Ishikawa (cell line): ENCODE measurements around the gene BTBD9.

Source experiments
- CEBPB ChIP-seq: IDR thresholded peaks from 2 replicates; pipeline ENCODE4 v1.6.1; 2012
- CREB1 ChIP-seq: IDR thresholded peaks from 2 replicates; pipeline ENCODE4 v1.6.1; 2012; ENCODE audit warnings: low read depth
- EGR1 ChIP-seq: IDR thresholded peaks from 2 replicates; pipeline ENCODE4 v1.6.1; 2012
- EP300 ChIP-seq: IDR thresholded peaks from 2 replicates; pipeline ENCODE4 v1.6.1; 2012; ENCODE audit warnings: borderline replicate concordance
- FOXM1 ChIP-seq: IDR thresholded peaks from 2 replicates; pipeline ENCODE4 v1.6.1; 2012; ENCODE audit warnings: low read depth, borderline replicate concordance
- MAX ChIP-seq: IDR thresholded peaks from 2 replicates; pipeline ENCODE4 v1.6.1; 2012
- NFIC ChIP-seq: IDR thresholded peaks from 2 replicates; pipeline ENCODE4 v1.6.1; 2012
- RAD21 ChIP-seq: IDR thresholded peaks from 2 replicates; pipeline ENCODE4 v1.6.1; 2012; ENCODE audit warnings: low read depth
- REST ChIP-seq: IDR thresholded peaks from 2 replicates; pipeline ENCODE4 v1.6.1; 2012; ENCODE audit warnings: low read depth, mild to moderate bottlenecking
- TAF1 ChIP-seq: IDR thresholded peaks from 2 replicates; pipeline ENCODE4 v1.6.1; 2012; ENCODE audit warnings: low read depth, mild to moderate bottlenecking
- TCF12 ChIP-seq: IDR thresholded peaks from 2 replicates; pipeline ENCODE4 v1.6.1; 2012; ENCODE audit warnings: low read depth
- TEAD4 ChIP-seq: IDR thresholded peaks from 2 replicates; pipeline ENCODE4 v1.6.1; 2012
- YY1 ChIP-seq: IDR thresholded peaks from 2 replicates; pipeline ENCODE4 v1.6.1; 2012; ENCODE audit warnings: low read depth
- ZBTB7A ChIP-seq: IDR thresholded peaks from 2 replicates; pipeline ENCODE4 v1.6.1; 2012; ENCODE audit warnings: low read depth
- TF ChIP-seq, protein P1 (sequence below): IDR thresholded peaks from 2 replicates; pipeline ENCODE4 v1.6.1; 2012

Gene BTBD9

GRCh38 chr6:38352636-38353035 is 287.1 kb downstream of the BTBD9 start:
- TF ChIP-seq EGR1 = no peak
- no peak for TF ChIP-seq RAD21
- TF ChIP-seq FOXM1 = no peak
- TF ChIP-seq EP300 = no peak
- TF ChIP-seq MAX = no peak

DNA sequence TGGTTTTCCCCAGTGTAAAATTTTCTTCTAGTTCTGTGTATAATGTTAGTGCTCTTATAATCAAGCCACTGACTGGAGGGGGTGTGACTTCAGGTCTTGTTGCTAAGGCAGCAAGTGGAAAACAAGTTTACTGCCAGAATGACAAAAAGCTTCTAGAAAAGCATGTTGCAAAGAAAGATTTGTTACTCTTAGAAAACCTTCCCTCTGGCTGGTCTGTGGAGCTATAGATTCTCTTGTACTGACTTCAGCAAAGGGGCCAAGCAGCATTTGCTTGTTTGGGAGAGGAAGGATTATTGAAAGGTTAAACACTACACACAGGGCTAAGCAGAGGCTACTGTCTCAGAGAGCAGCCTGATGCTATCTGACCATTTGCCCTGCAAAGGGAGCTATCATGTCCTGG is 288.8 kb downstream of the BTBD9 start:
- no peak for TF ChIP-seq CREB1
- TF ChIP-seq NFIC = no peak
- no peak for TF ChIP-seq YY1
- no peak for TF ChIP-seq ZBTB7A
- TF ChIP-seq TCF12 = no peak
- TF ChIP-seq EP300 = no peak
- no peak for TF ChIP-seq FOXM1
- no peak for TF ChIP-seq TEAD4
- TF ChIP-seq TAF1 = no peak
- TF ChIP-seq MAX = no peak
- TF ChIP-seq EGR1 = no peak
- TF ChIP-seq RAD21 = no peak
- TF ChIP-seq REST = no peak
- no peak for TF ChIP-seq CEBPB
- TF ChIP-seq, protein P1, sequence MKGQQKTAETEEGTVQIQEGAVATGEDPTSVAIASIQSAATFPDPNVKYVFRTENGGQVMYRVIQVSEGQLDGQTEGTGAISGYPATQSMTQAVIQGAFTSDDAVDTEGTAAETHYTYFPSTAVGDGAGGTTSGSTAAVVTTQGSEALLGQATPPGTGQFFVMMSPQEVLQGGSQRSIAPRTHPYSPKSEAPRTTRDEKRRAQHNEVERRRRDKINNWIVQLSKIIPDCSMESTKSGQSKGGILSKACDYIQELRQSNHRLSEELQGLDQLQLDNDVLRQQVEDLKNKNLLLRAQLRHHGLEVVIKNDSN = no peak

DNA sequence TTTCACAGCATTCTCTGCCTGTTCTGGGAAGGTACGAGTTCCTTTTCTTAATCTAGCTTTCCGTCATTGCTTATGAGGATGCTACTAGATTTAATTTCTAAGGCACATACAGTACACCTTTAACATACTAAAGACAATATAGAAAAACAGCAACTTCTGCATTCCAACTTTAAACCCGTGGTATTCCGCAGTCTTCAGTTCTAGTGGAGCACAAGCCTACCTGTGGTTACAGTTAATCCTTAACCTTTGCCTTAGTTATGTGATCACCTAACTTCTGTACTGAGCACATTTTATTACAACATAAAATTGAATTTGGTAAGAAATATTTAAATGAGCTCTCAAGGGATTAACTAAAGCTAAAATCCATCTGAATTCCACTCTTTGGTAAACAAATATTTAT is 289.5 kb downstream of the BTBD9 start:
- TF ChIP-seq EP300 (no peak), FOXM1 (no peak), CREB1 (no peak), TAF1 (no peak), TEAD4 (no peak), CEBPB (no peak), ZBTB7A (no peak), EGR1 (no peak), NFIC (no peak), REST (no peak), TCF12 (no peak), YY1 (no peak), RAD21 (no peak), MAX (no peak)
- TF ChIP-seq, protein P1 = no peak

- TF ChIP-seq TEAD4 = no peak
- TF ChIP-seq CEBPB = no peak
- no peak for TF ChIP-seq RAD21
- TF ChIP-seq TCF12 = no peak
- TF ChIP-seq CREB1 = no peak
- no peak for TF ChIP-seq EP300
Measured at GRCh38 chr6:38349795-38350194, 289.9 kb downstream of the BTBD9 start.

GRCh38 chr6:38349221-38349620 is 290.5 kb downstream of the BTBD9 start:
- TF ChIP-seq TCF12 = no peak
- TF ChIP-seq FOXM1 = no peak
- TF ChIP-seq CREB1 = no peak
- TF ChIP-seq EGR1 = no peak
- TF ChIP-seq TAF1 = no peak
- TF ChIP-seq YY1 = no peak
- TF ChIP-seq REST = no peak
- no peak for TF ChIP-seq MAX
